Measurements from ENCODE around the gene HBS1L.

DNA sequence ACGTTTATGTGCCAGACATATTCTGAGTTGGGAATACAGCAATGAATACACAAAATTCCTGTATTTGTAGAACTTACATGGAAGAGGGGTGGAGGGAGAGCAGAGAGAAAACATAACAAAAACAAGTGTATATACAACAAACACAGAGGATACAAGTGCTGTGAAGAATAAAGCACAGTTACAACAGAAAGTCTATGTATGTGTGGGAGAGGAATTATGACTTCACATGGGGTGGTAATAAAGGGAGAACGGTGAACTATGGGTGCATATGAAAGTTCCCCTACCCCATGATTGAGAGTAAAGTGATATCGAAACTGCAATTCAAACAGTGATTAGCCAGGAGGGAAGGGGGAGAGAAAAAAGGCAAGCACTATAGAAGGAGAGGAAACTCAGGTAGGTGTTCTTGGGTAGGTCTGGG, 24.6 kb downstream of the HBS1L start:
- TF ChIP-seq RAD21 (IDR thresholded peaks at IDR 0.05) = no peak
- TF ChIP-seq, protein P1, sequence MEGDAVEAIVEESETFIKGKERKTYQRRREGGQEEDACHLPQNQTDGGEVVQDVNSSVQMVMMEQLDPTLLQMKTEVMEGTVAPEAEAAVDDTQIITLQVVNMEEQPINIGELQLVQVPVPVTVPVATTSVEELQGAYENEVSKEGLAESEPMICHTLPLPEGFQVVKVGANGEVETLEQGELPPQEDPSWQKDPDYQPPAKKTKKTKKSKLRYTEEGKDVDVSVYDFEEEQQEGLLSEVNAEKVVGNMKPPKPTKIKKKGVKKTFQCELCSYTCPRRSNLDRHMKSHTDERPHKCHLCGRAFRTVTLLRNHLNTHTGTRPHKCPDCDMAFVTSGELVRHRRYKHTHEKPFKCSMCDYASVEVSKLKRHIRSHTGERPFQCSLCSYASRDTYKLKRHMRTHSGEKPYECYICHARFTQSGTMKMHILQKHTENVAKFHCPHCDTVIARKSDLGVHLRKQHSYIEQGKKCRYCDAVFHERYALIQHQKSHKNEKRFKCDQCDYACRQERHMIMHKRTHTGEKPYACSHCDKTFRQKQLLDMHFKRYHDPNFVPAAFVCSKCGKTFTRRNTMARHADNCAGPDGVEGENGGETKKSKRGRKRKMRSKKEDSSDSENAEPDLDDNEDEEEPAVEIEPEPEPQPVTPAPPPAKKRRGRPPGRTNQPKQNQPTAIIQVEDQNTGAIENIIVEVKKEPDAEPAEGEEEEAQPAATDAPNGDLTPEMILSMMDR (IDR thresholded peaks at IDR 0.05; ENCODE audit: low read depth, low read length, missing input control) = no peak
- TF ChIP-seq, protein P2, sequence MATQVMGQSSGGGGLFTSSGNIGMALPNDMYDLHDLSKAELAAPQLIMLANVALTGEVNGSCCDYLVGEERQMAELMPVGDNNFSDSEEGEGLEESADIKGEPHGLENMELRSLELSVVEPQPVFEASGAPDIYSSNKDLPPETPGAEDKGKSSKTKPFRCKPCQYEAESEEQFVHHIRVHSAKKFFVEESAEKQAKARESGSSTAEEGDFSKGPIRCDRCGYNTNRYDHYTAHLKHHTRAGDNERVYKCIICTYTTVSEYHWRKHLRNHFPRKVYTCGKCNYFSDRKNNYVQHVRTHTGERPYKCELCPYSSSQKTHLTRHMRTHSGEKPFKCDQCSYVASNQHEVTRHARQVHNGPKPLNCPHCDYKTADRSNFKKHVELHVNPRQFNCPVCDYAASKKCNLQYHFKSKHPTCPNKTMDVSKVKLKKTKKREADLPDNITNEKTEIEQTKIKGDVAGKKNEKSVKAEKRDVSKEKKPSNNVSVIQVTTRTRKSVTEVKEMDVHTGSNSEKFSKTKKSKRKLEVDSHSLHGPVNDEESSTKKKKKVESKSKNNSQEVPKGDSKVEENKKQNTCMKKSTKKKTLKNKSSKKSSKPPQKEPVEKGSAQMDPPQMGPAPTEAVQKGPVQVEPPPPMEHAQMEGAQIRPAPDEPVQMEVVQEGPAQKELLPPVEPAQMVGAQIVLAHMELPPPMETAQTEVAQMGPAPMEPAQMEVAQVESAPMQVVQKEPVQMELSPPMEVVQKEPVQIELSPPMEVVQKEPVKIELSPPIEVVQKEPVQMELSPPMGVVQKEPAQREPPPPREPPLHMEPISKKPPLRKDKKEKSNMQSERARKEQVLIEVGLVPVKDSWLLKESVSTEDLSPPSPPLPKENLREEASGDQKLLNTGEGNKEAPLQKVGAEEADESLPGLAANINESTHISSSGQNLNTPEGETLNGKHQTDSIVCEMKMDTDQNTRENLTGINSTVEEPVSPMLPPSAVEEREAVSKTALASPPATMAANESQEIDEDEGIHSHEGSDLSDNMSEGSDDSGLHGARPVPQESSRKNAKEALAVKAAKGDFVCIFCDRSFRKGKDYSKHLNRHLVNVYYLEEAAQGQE (IDR thresholded peaks at IDR 0.05) = no peak
- TF ChIP-seq EGR1 (IDR thresholded peaks at IDR 0.05; ENCODE audit: low read depth in 2 of 2) = no peak
- TF ChIP-seq, protein P3, sequence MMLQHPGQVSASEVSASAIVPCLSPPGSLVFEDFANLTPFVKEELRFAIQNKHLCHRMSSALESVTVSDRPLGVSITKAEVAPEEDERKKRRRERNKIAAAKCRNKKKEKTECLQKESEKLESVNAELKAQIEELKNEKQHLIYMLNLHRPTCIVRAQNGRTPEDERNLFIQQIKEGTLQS (IDR thresholded peaks at IDR 0.05) = no peak
- no peak for TF ChIP-seq YY1 (IDR thresholded peaks at IDR 0.05)

All from liver (tissue), 3 donors.